Measurements from ENCODE around the gene NEGR1.

The NEGR1 gene

DNA sequence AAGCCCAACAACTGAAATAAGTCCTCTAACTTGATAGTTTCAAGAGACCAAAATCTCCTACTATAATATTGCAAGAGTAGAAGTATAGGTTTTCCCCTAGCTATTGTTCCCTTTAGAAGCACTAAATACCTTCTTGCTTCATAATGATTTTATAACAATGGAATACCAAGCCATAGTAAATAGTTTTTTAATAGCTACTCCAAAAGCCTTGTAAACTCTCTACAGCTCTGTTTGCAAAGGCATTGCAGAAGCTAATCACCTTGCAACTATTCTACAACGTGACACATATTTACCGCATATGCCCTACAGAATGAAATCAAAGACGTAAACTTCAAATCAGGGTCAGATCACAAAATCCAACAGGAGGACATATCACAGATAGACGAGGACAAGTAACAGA is 750.0 kb downstream of the NEGR1 start:
- no peak for FAIRE-seq

DNA sequence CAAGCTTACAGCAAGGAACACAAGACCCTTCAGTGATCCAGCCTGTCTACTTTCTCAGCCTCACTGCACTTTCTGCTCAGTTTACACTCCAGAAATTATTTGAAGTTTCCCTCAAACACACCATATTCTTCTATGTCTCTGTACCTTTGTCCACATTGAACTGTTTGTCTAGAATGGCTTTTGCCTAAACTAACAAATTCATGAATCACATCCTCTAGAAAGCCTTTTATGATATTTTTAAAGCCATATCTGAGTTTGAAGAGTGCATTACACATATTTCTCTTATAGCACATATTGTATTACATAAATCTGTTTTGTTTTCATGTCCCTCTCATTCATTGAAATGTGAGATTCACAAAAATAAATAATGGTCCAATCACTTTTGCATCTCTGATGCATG is 755.5 kb downstream of the NEGR1 start:
- FAIRE-seq: no peak

DNA sequence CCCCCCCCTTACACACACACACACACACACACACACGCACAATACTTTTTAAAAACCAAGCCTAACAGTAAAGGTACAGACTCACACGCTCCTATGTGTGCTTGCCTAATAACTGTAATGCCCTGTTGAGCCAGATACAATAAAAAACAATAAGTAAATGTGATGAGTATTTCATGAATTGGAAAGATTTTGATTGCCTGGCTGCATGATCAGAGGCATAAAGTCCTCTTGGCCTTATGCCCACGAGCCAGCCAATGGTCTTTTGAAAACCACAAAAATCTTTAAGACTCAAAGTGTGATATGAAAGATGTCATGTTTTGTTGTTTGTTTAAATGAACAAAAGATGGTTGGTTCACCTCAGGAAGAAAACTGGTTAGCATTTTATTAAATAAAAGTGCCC is 759.6 kb downstream of the NEGR1 start:
- FAIRE-seq: no peak

DNA sequence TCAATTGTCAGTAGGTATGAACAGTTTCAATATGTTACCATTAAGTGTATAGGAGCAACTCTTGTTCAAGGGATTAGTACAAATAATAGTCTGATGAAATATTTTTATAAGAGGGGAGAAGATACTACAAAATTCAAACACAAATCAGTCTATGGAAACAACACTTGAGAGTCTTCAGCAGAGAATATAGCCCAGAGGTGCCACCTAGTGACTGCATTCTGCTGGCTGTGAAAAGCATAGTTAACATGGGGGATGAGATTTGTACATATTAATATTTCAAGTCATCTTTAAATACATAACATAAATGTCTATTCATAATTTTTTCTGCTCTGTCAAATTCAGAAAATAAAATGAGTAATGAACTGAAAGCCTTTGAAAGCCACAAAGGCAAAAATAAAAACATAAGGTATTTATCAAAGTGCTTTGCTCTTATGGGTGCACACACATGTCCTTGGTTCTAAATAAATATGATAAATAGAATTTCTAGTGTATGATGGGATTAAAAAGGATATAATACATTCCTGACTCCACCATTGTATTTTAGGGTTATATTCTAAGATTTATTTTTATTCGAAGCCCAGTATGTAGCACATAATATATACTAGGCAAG is 760.6 kb downstream of the NEGR1 start:
- peak; percentile 96 for FAIRE-seq

DNA sequence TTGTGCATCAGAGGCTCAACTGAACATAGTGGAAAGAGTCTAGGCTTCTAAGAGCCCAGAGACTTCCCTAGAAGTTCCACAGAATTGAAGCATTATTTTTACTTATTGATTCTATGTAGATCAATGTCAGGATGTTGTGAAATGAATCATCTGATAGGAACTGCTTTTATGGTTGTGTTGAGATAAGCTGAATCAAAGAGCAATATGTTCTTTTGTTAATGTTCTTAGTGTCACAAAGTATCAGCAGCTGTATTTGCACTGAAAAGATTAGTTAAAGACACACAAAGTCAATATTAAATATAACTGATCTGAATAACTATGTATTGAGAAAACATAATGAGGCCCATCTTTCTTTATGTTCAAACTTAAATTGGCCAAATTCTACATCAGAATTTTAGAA is 770.8 kb downstream of the NEGR1 start:
- FAIRE-seq: no peak

DNA sequence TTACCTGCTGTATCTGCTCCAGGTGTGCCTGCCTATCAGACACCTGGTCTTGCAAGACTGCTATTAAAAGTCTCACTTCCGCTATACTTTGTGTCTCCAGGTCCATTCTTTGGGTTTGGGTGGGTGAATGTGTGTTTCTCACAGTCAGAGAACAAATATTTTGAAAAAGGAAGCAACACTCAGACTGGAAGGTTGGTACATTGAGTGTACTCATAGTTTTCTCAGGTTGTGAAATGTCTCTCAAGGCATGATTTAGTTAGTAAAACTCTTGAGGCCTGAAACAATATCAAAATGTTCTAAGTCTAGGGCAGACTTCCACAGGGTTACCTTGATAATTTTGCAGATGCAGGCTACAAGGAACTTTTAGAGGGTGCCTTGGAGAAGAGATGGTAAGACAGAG is 771.6 kb downstream of the NEGR1 start:
- no peak for FAIRE-seq

DNA sequence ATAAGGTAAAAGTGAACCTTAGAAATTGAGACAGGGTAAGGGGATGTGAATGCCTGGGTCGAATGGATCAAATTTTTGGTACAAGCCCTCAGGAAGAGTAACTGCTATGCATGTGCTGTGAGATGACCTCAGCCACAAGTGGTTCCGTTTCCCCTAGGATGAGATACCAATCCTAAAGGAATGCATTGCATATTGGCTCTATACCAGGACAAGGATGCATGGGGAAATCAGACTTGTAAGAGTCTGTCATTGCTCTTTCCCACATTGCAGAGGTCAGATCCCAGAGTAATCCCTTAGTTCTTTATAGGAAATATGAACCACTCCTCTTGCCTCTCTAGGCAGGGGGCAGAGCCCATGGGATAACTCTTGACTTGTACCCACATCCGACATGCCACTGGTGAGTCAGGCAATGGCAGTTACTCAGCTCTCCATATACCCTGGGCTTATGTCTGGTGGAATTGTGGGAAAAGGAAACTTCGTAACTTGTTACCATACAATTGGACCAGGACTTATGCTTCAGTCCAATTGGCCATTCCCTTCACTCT is 773.2 kb downstream of the NEGR1 start:
- no peak for FAIRE-seq

DNA sequence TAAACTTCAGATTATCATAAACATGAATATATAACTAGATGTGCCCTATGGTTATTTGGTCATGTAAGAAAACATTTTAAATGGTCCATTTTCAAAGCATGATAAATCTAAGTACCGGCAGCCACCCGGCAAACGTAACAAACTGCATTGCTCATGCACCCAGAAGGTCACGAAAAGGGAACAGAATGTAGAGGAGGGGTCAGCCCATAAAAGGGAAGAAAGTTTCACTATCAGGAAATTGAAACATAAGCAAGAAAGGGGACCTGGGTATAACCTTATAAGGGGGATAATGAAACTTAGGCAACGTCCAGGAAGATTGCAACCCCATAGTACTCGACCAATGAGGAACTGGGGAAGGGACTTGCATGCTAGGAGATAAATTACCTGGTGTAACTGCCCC is 780.3 kb downstream of the NEGR1 start:
- no peak for FAIRE-seq

DNA sequence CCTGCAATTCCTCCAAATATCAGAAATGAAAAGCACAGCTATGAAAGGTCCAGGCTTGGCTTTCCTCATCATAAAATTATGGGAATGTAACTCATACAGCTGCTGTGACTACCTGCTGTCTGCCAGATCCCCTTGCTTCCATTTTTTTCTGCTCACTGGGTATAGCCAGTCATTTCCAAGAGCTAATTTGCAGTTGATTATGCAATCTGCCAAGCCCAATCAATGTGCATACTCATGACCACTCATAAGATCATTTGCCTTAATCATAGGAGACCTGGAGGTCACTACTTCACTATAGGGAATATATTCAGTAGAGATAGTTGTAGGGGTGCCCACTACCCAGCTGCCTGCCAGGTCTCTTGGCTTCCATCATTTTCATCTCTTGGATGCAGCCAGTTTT is 783.8 kb downstream of the NEGR1 start:
- no peak for FAIRE-seq

DNA sequence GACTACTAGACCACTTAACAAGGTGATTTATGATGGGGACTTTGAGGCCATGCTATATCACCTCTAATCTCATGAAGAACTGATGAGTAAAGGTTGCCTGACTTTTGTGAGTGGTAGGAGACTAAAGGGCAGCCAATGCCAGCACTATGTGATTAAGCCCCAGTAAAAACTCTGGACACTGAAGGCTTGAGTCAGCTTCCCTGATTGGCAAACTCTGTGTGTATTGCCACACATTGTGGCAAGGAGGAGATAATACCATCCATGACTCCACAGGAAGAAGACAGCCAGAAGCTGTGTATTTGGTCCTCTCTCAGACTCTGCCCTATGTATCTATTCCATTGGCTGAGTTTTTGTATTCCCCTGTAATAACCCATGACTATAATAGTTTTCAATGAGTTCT is 788.2 kb downstream of the NEGR1 start:
- no peak for FAIRE-seq

DNA sequence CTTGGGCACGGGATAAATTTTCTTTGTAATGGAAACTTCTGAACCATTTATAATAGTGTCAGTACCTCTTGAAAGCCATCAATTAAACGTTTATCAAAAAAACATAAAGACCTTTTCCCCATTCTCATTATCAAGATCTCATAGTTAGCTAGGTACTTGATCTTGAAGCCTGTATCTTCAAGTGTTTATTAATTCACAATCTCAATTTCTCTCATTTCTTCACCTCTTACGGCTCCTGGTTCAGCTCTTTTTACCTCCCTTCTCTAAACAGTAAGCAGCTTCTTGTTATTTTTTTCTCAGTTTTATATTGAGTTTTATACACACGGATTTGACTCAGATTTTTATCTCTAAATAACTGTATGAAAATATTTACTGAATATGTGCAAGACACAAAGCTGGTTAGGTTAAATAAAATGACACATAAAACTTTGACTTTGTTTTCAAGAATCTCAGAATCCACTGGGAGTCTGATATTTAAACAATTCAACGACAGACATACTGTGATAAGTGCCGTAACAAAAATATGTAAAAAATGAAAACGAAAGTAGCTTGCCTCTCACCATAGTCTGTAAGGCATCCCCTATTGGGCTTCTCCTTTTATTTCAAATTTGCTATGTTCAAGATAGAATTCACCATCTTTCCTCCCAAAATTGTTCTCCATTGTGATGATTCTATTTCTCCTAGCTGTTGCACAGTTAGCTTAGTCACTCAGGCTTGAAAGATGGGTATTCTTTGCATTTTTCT is 789.9 kb downstream of the NEGR1 start:
- no peak for FAIRE-seq

DNA sequence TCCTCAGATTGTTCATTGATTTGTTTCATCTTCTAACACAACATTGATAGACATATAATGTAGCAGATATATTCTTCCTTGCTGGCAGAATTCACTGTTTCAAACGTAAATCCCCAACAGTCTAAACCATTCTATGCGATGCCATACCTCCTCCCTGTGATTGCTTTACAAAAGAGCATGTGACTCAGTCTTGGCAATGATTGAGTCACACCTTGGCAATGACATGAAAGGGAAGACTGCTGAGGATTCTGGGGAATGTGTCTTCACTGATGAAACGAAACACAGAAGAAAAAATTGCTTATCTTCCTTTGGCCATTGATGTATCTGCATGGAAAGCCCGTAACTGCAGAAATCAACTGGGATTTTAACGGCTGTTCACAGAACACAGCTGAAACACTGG is 791.9 kb downstream of the NEGR1 start:
- no peak for FAIRE-seq

DNA sequence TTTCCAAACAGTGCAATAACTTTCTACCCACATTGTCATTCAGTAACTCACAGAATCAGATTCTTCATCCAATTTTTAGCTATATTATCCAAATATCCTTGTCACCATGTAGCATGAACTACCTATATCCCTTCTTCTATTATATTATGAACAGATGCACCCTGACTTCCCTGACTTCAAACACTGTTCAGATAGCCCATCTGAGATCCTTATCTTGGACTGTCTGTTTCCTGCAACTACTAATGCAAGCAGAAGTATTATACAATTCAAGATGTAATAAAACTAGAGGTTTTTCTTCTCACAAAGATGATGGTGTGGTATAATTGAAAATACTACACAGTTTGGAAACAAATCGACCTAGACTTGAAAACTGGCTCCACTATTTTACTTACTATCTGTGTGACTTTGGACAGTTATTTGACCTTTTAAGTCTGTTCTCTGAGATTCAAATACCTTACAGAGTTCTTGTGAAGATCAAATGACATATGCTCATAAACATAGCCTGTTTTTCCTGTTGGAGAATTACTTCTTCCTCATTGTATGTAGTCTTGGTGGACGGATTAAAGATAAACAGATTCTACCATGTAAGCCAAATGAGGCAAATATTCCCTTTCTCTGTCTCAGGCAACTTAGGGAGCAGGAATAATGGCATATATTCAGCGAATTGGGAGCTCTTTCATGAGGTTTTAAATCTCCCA is 793.6 kb downstream of the NEGR1 start:
- FAIRE-seq: no peak

DNA sequence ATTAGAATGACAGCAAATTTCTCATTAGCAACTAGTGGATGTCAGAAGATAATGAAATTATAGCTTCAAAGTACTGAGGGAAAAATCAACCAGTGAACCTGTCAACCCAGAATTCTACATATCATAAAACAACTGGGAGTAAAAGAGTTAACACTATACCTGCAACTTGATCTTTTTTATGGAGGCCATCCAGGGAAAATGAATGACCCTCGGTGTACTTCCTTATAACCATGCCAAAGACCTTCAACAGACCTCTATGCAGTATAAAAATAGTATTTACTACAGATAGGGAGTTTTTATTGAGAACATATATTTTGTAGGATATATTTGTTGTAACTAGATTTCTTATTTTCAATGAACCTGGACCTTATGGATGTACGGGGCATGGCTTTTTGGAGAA is 809.0 kb downstream of the NEGR1 start:
- FAIRE-seq: no peak

DNA sequence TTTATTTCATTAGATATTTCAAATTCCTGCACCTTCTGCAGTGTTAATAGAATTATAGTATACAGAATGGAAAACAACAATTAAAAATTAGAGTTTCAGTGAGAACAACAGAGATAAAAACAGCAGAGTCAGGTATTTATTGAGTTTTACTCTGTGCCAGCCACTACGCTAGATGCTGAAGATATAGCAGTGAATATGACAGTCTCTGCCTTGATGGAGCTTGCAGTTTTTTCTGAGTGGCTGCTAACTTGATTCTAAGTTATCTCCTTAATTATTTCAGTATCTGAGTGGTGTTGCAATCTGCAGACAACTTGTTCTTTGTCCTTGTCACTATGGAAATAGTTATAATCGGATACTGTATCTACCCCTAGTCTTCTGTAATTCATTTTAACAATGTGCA is 817.2 kb downstream of the NEGR1 start:
- no peak for FAIRE-seq

DNA sequence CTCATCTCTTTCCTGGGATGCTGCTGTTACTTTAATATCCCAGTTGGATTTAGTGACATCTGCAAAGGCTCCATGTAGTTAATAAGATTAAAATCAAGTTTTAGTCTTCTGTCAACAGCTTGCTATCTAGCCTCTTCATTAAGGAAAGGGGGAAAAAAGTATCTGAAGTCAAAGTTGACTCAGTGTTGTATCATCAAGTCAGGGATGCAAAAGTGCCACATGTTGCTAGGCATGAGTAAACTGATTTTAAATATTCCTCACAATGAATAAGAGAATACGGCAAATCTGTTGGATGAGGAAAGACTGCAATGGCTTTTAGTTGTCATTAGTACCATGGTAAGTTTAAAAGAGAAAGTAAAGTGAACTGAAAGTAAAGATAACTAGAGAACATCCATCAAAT is 818.3 kb downstream of the NEGR1 start:
- no peak for FAIRE-seq

DNA sequence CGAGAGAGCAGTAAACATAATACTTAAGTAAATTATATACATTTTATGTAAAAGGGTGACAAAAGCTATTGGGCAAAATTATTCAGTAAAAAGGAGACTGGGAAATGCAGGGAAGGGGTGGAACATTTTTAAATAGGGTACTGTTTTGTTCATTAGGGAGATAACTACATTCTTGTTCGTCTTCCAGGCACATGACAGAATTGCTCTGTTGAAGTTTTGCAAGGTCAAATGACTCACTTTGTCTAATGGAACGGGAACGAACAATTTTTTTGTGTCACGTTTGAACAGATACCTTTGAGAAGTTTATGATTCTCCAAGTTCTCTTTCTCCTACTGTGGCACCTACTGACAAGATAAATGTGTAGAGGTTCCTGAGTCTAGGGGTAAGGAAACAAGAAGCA is 819.2 kb downstream of the NEGR1 start:
- FAIRE-seq: no peak

DNA sequence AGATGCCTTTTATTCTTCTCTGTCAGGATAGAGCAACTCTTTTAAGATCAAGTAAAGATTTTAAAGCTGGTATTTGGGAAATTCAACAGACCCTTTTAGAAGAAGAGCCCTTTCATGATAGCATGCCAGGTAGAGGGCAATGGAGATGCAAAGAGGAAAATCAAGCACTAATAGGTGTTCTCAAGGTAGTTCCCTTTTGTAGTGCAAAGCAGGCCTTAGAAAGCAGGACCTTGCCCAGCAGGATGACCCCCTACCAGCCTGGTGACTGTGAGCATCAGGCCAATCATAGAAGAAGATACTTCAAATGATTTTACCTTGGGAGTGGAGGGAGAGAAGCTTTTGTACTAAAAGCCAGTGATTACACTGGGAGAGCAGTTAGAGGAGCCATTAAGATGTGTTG is 820.1 kb downstream of the NEGR1 start:
- no peak for FAIRE-seq

DNA sequence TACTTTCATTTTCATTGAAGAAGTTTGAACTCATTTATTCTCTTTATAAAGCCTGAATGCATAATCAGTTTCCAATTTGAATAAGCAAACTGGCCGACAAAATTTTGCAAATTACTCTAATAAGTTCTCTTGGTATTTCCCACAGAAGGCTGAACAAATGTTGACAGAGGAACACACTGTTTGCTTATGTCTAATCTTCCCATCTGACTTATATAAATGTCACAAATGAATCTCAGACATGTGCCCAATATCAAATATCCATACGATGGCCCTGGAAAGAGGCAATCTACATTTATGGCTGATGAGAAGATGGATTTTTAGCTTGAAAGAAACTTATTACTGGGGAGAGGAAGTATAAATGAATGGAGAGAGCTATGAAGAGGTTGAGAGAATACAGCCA is 820.9 kb downstream of the NEGR1 start:
- no peak for FAIRE-seq

DNA sequence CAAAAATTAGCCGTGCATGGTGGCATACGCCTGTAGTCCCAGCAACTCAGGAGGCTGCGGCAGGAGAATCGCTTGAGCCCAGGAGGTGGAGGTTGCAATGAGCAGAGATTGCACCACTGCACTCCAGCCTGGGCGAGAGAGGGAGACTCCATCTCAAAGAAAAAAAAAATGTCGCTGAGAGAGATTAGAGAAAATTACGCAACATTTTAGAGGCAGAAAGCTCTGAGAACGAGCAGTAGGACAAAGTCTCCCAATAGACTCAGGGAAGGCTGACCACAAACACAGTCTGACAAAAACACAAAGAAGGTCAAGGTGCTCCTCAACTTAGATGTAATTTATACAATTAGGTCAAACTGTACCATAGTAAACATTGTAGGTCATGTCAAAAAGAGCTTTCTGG is 833.9 kb downstream of the NEGR1 start:
- no peak for FAIRE-seq

DNA sequence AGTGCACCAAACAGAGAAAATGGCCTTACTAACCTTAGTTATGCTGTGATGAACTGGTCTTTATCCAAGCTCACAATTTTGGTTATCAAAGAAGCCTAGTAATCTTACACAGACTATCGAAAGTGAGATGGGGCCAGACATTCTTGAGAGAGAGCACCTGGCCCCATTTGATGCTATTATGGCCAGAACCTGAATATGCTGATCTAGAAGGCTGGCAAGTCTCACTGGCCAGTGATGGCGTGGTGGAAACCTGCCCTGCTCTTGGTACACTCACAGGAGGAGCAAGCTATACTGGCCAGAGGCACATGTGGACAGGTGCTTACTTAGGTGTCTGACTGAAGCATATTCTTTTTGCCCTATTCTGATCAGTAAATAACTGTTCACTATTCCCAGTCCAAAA is 843.7 kb downstream of the NEGR1 start:
- no peak for FAIRE-seq

DNA sequence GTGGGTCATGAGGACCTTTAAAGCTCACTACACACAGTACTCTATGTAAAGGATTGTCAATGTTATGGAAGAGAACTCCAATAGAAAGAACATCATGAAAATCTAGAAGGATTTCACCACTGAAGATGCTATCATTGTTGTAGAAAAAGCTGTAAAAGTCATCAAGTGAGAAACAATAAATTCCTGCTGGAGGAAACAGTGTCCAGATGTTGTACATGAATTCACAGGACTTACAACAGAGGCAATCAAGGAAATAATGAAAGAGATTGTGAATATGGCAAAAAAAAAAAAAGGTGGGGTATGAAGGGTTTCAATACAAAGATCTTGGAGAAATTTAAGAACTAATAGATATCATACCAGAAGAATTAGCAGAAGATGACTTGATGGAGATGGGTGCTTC is 846.4 kb downstream of the NEGR1 start:
- no peak for FAIRE-seq

DNA sequence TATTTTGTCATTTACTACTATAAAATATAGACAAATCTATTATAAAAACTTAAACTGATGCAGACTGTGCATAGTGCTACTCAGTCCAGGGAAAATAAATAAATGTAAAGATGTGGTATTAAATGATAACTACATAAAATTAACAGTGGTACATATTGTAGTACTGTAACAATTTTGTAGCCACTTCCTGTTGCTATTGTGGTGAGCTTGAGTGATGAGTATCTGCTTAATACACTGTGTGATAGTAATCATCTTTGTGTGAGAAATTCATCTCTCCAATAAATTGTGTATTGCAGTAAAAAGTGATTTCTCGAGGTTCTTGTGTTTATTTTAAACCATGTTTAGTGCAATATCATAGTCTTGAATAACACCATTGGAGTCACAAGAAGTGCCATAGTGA is 848.1 kb downstream of the NEGR1 start:
- no peak for FAIRE-seq

DNA sequence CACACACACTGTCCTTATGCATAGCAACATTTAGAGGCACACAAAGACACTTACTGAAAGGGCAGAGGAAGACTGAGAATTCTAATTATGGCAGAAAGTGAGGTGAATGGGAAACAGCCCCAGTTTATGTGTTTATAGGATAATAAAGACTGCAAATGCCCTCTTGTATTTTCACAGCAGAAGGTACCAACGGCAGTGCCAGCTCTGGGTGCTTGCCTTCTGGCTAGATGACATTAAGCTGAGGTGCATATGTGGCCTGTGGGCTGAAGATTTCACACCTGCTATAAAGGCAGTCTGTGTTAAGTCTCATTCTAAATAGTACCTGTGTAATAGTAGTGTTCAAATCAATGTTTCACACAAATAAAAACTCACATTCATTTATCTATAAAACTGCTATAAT is 854.3 kb downstream of the NEGR1 start:
- FAIRE-seq: no peak

Data from islet of Langerhans (tissue), 1 donor.